Measurements from ENCODE around the gene CTDSPL.

CTDSPL gene

GRCh38 chr3:37833302-37834186 is 28.1 kb upstream of the CTDSPL start:
- Mint-ChIP-seq H3K4me1 (no peaks in the 10 kb centered on the region), H3K27ac (no peak overlapping the region), H3K4me3 (no peak overlapping the region), H3K27me3 (peaks cover 2% of the 10 kb centered on the region), H3K36me3 (ENCODE audit: low read depth) (no peaks in the 10 kb centered on the region), H3K9me3 (no peaks in the 10 kb centered on the region)
- DNase-seq = no peak
- no peak for ATAC-seq

- Mint-ChIP-seq H3K9me3 (no peaks in the 10 kb centered on the region), H3K27ac (no peak overlapping the region), H3K4me1 (no peaks in the 10 kb centered on the region), H3K36me3 (ENCODE audit: low read depth) (no peaks in the 10 kb centered on the region), H3K27me3 (no peaks in the 10 kb centered on the region), H3K4me3 (no peak overlapping the region)
- ATAC-seq (no peak), DNase-seq (no peak)
These were observed 25.1 kb upstream of the CTDSPL start for GRCh38 chr3:37836589-37836988.

- no peak overlapping the region for H3K4me3 Mint-ChIP-seq
- peaks cover 2% of the 10 kb centered on the region for H3K27me3 Mint-ChIP-seq
- no peaks in the 10 kb centered on the region for H3K36me3 Mint-ChIP-seq (ENCODE audit: low read depth)
- H3K9me3 Mint-ChIP-seq = peaks cover 3% of the 10 kb centered on the region
- DNase-seq (no peak), ATAC-seq (no peak)
- no peak overlapping the region for H3K27ac Mint-ChIP-seq
- no peaks in the 10 kb centered on the region for H3K4me1 Mint-ChIP-seq
These were observed 14.0 kb upstream of the CTDSPL start for GRCh38 chr3:37847689-37848088.

- DNase-seq = no peak
- Mint-ChIP-seq H3K27me3 (no peaks in the 10 kb centered on the region), H3K4me1 (no peaks in the 10 kb centered on the region), H3K27ac (no peak overlapping the region), H3K36me3 (ENCODE audit: low read depth) (no peaks in the 10 kb centered on the region), H3K4me3 (no peak overlapping the region), H3K9me3 (no peaks in the 10 kb centered on the region)
- ATAC-seq = no peak
These were observed 12.3 kb upstream of the CTDSPL start for GRCh38 chr3:37849146-37849923.

- ATAC-seq = no peak
- H3K36me3 Mint-ChIP-seq (ENCODE audit: low read depth) = no peaks in the 10 kb centered on the region
- H3K4me1 Mint-ChIP-seq = no peaks in the 10 kb centered on the region
- no peak overlapping the region for H3K27ac Mint-ChIP-seq
- no peaks in the 10 kb centered on the region for H3K9me3 Mint-ChIP-seq
- no peak for DNase-seq
- no peak overlapping the region for H3K4me3 Mint-ChIP-seq
- no peaks in the 10 kb centered on the region for H3K27me3 Mint-ChIP-seq
These were observed 9.6 kb upstream of the CTDSPL start for GRCh38 chr3:37852097-37852496.

- ATAC-seq (no peak), DNase-seq (no peak)
- Mint-ChIP-seq H3K9me3 (no peaks in the 10 kb centered on the region), H3K36me3 (ENCODE audit: low read depth) (no peaks in the 10 kb centered on the region), H3K27ac (no peak overlapping the region), H3K27me3 (no peaks in the 10 kb centered on the region), H3K4me3 (no peak overlapping the region), H3K4me1 (no peaks in the 10 kb centered on the region)
These were observed 8.9 kb upstream of the CTDSPL start for GRCh38 chr3:37852771-37853170.

- Mint-ChIP-seq H3K36me3 (ENCODE audit: low read depth) (no peaks in the 10 kb centered on the region), H3K9me3 (no peaks in the 10 kb centered on the region), H3K4me3 (no peak overlapping the region), H3K27ac (no peak overlapping the region), H3K4me1 (no peaks in the 10 kb centered on the region), H3K27me3 (no peaks in the 10 kb centered on the region)
- DNase-seq (no peak), ATAC-seq (no peak)
These were observed 7.8 kb upstream of the CTDSPL start for GRCh38 chr3:37853691-37854413.

- H3K27me3 Mint-ChIP-seq = peaks cover 3% of the 10 kb centered on the region
- DNase-seq (peak; percentile 85), ATAC-seq (peak; percentile 49)
- H3K27ac Mint-ChIP-seq = no peak overlapping the region
- H3K36me3 Mint-ChIP-seq (ENCODE audit: low read depth) = no peaks in the 10 kb centered on the region
- no peaks in the 10 kb centered on the region for H3K9me3 Mint-ChIP-seq
- no peak overlapping the region for H3K4me3 Mint-ChIP-seq
- peaks cover 3% of the 10 kb centered on the region for H3K4me1 Mint-ChIP-seq
These were observed 6.2 kb upstream of the CTDSPL start for GRCh38 chr3:37855363-37855970.

GRCh38 chr3:37856381-37856780 is 5.3 kb upstream of the CTDSPL start:
- H3K27ac Mint-ChIP-seq = no peak overlapping the region
- H3K9me3 Mint-ChIP-seq = no peaks in the 10 kb centered on the region
- no peak for DNase-seq
- no peak for ATAC-seq
- peaks cover 11% of the 10 kb centered on the region for H3K27me3 Mint-ChIP-seq
- H3K36me3 Mint-ChIP-seq (ENCODE audit: low read depth) = no peaks in the 10 kb centered on the region
- no peak overlapping the region for H3K4me3 Mint-ChIP-seq
- H3K4me1 Mint-ChIP-seq = peaks cover 9% of the 10 kb centered on the region

- H3K4me3 Mint-ChIP-seq = no peak overlapping the region
- DNase-seq (no peak), ATAC-seq (no peak)
- H3K36me3 Mint-ChIP-seq (ENCODE audit: low read depth) = no peaks in the 10 kb centered on the region
- H3K4me1 Mint-ChIP-seq = peaks cover 15% of the 10 kb centered on the region
- H3K27me3 Mint-ChIP-seq = peaks cover 22% of the 10 kb centered on the region
- no peak overlapping the region for H3K27ac Mint-ChIP-seq
- H3K9me3 Mint-ChIP-seq = no peaks in the 10 kb centered on the region
These were observed 2.9 kb upstream of the CTDSPL start for GRCh38 chr3:37858742-37859141.

- H3K9me3 Mint-ChIP-seq = no peaks in the 10 kb centered on the region
- H3K4me1 Mint-ChIP-seq = peaks cover 15% of the 10 kb centered on the region
- DNase-seq (no peak), ATAC-seq (no peak)
- no peak overlapping the region for H3K27ac Mint-ChIP-seq
- peaks cover 22% of the 10 kb centered on the region for H3K27me3 Mint-ChIP-seq
- no peak overlapping the region for H3K4me3 Mint-ChIP-seq
- H3K36me3 Mint-ChIP-seq (ENCODE audit: low read depth) = no peaks in the 10 kb centered on the region
These were observed 2.3 kb upstream of the CTDSPL start for GRCh38 chr3:37859354-37859753.

- ATAC-seq = no peak
- Mint-ChIP-seq H3K9me3 (no peaks in the 10 kb centered on the region), H3K4me1 (peaks cover 15% of the 10 kb centered on the region), H3K27me3 (peaks cover 22% of the 10 kb centered on the region), H3K4me3 (no peak overlapping the region), H3K36me3 (ENCODE audit: low read depth) (no peaks in the 10 kb centered on the region), H3K27ac (no peak overlapping the region)
- no peak for DNase-seq
These were observed 1.8 kb upstream of the CTDSPL start for GRCh38 chr3:37859908-37860199.

GRCh38 chr3:37862219-37862902 is 681 bp downstream of the CTDSPL start:
- Mint-ChIP-seq H3K27ac (peak overlapping the region; percentile 31), H3K27me3 (peaks cover 26% of the 10 kb centered on the region), H3K9me3 (no peaks in the 10 kb centered on the region), H3K4me3 (peak overlapping the region; percentile 74), H3K4me1 (peaks cover 15% of the 10 kb centered on the region), H3K36me3 (ENCODE audit: low read depth) (no peaks in the 10 kb centered on the region)
- ATAC-seq (no peak), DNase-seq (peak; percentile 38)

Data from activated naive CD8-positive, alpha-beta T cell treated with anti-CD3 and anti-CD28 coated beads, Interleukin-2, amount 50 U/mL, for 24 hours (primary cell).